Measurements from ENCODE around the gene KIAA0753. TPM values are rescaled to one million over a fixed set of nuclear protein-coding genes. Genes with fewer than 3 reads are reported as not detected.

The KIAA0753 gene
- total and polyA plus RNA-seq, 2 of the 8 experiments (the other 6 are each of a cell fraction or from before 2014, with no cell fraction given): 5.0 to 27.1 TPM

GRCh38 chr17:6572972-6573370 is 67.5 kb downstream of the KIAA0753 start:
- Histone ChIP-seq H2AFZ (ENCODE audit: low read length) (no peak overlapping the region), H4K91ac (replicated peaks; ENCODE audit: insufficient read length, low read length) (no peak overlapping the region), H2BK120ac (replicated peaks; ENCODE audit: low read depth, low read length) (no peak overlapping the region), H2AK5ac (ENCODE audit: low read depth, low read length) (no peak overlapping the region), H3K36me3 (ENCODE audit: control insufficient read depth in 2 of 4, insufficient read depth in 4 of 4, low read length in 3 of 4) (peaks cover 0 to 3% (median 0%) of the 10 kb centered on the region in 4 experiments; a peak in 1 of 8 replicates), H3K23ac (ENCODE audit: insufficient read length) (no peak overlapping the region), H3K56ac (replicated peaks; ENCODE audit: insufficient read length, low read depth, low read length) (no peak overlapping the region), H3K79me1 (ENCODE audit: low read depth, low read length) (no peaks in the 10 kb centered on the region; the same call in 1 of the 2 replicates), H3K4me2 (ENCODE audit: insufficient read depth in 1 of 2, low read depth in 2 of 2, low read length in 2 of 2) (no peak overlapping the region), H3K18ac (ENCODE audit: extremely low read depth, low read length) (no peak overlapping the region), H3K4ac (replicated peaks; ENCODE audit: insufficient read length, low read depth, low read length) (no peak overlapping the region), H3K79me2 (ENCODE audit: control insufficient read depth in 1 of 2, insufficient read depth in 2 of 2, low read length in 2 of 2) (no peaks in the 10 kb centered on the region), H4K8ac (ENCODE audit: extremely low read depth, insufficient read depth, low read length) (no peak overlapping the region), H3K4me1 (replicated peaks in 1 of 4; ENCODE audit: control insufficient read depth in 3 of 4, insufficient read depth in 4 of 4, low read length in 3 of 4) (peaks cover 7 to 16% (median 9%) of the 10 kb centered on the region in 4 experiments), H3K9me3 (ENCODE audit: insufficient read depth in 2 of 2, low read depth in 1 of 2, low read length in 1 of 2) (no peaks in the 10 kb centered on the region), H3K27ac (ENCODE audit: low read depth, low read length) (no peak overlapping the region), H4K20me1 (replicated peaks in 1 of 2; ENCODE audit: control insufficient read depth in 1 of 2, insufficient read depth in 2 of 2, low read length in 2 of 2) (no peaks in the 10 kb centered on the region), H3K27me3 (replicated peaks in 1 of 4; ENCODE audit: control insufficient read depth in 3 of 4, extremely low read depth in 1 of 4, insufficient read depth in 3 of 4, low read length in 3 of 4) (no peaks in the 10 kb centered on the region), H4K5ac (ENCODE audit: insufficient read length, low read depth, low read length) (no peak overlapping the region), H3K23me2 (ENCODE audit: low read depth, low read length) (no peaks in the 10 kb centered on the region), H2BK5ac (ENCODE audit: low read depth, low read length) (no peak overlapping the region), H2BK15ac (ENCODE audit: low read length) (no peak overlapping the region), H3K14ac (ENCODE audit: insufficient read length) (no peak overlapping the region), H2BK20ac (ENCODE audit: low read length) (no peak overlapping the region), H2BK12ac (ENCODE audit: low read depth, low read length) (no peak overlapping the region), H3K4me3 (ENCODE audit: extremely low read depth in 1 of 4, insufficient read depth in 2 of 4, low read depth in 3 of 4, low read length in 4 of 4) (no peak overlapping the region), H3K9ac (replicated peaks in 1 of 4; ENCODE audit: extremely low read depth in 1 of 4, low read depth in 3 of 4, low read length in 3 of 4) (no peak overlapping the region)
- no peak for TF ChIP-seq ATF3 (IDR thresholded peaks at IDR 0.05; ENCODE audit: insufficient read depth, low read depth, low read length)
- TF ChIP-seq TBP (IDR thresholded peaks at IDR 0.05; ENCODE audit: low read depth, low read length): no peak
- TF ChIP-seq SP1 (IDR thresholded peaks at IDR 0.05; ENCODE audit: low read depth, low read length): no peak
- TF ChIP-seq CBX8 (IDR thresholded peaks at IDR 0.05; ENCODE audit: borderline replicate concordance, low read depth, low read length): no peak
- no peak for FAIRE-seq
- ChIA-PET CTCF (ENCODE audit: partially characterized antibody) (no interaction called here), POLR2A (ENCODE audit: partially characterized antibody) (no interaction called here)
- 88% methylated on average over 8 of the region's 8 CpGs; no CpG with 5 or more reads in 1 of the 2 experiments for WGBS, 2 experiments (ENCODE audit: extremely low coverage in 1 of 2, insufficient coverage in 1 of 2, insufficient read length in 1 of 2, insufficient replicate concordance in 2 of 2, low coverage in 1 of 2, low lambda C conversion rate in 2 of 2, missing lambda C conversion rate in 1 of 2)
- DNase-seq (ENCODE audit: low read depth in 1 of 2, low spot score in 2 of 2): peak in 1 of 2 experiments; percentile 41
